Skeletal muscle tissue (tissue), 4 donors: Measurements from ENCODE around the gene VDAC1. TPM values are rescaled to one million over a fixed set of nuclear protein-coding genes. Genes with fewer than 3 reads are reported as not detected.

Source experiments
- H3K27ac ChIP-seq: one replicate; pipeline ENCODE4 v1.7.0; 2013; ENCODE audit warnings: mild to moderate bottlenecking, low read depth, low read length, inconsistent platforms
- H3K27me3 ChIP-seq, 3 donors: one replicate each; pipeline ENCODE4 v1.7.0; 2013; ENCODE audit warnings: low read length in 3 of 3; ENCODE audit not compliant: control insufficient read depth in 3 of 3, insufficient read depth in 3 of 3
- H3K36me3 ChIP-seq, 3 donors: one replicate each; pipeline ENCODE4 v1.7.0; 2013; ENCODE audit warnings: low read length in 3 of 3; ENCODE audit not compliant: control insufficient read depth in 3 of 3, insufficient read depth in 3 of 3
- H3K4me1 ChIP-seq, 3 donors: one replicate each; pipeline ENCODE4 v1.7.0; 2013; ENCODE audit warnings: low read length in 3 of 3, mild to moderate bottlenecking in 3 of 3; ENCODE audit not compliant: control insufficient read depth in 3 of 3, insufficient read depth in 3 of 3
- H3K4me3 ChIP-seq, 3 donors: one replicate each; pipeline ENCODE4 v1.7.0; 2013; ENCODE audit warnings: low read length in 3 of 3
- H3K9ac ChIP-seq, 3 donors: one replicate each; pipeline ENCODE4 v1.7.0; 2013; ENCODE audit warnings: low read length in 3 of 3, mild to moderate bottlenecking in 3 of 3, moderate library complexity in 2 of 3, low read depth in 1 of 3
- H3K9me3 ChIP-seq, 3 donors: one replicate each; pipeline ENCODE4 v1.7.0; 2013; ENCODE audit warnings: low read length in 3 of 3; ENCODE audit not compliant: control insufficient read depth in 3 of 3
- total RNA-seq: library from RNA; depleted of rRNA; stranded (reverse); fragments of >200 nt; gene quantifications from one replicate; pipeline ENCODE4 v1.2.3, GENCODE V29; 2014
- donor health status: Osteomylitis.

VDAC1 gene
- total RNA-seq, 1 donor from 2014 or later: 257 TPM

GRCh38 chr5:134024811-134025210, 20.0 kb upstream of the VDAC1 start:
- Histone ChIP-seq H3K36me3 (no peaks in the 10 kb centered on the region), H3K4me1 (peaks cover 0 to 2% (median 0%) of the 10 kb centered on the region in 3 donors), H3K27me3 (no peaks in the 10 kb centered on the region)

GRCh38 chr5:134022333-134022732, 17.6 kb upstream of the VDAC1 start:
- no peak overlapping the region for H3K9ac ChIP-seq
- no peaks in the 10 kb centered on the region for H3K9me3 ChIP-seq
- H3K36me3 ChIP-seq: no peaks in the 10 kb centered on the region
- no peak overlapping the region for H3K4me3 ChIP-seq
- no peak overlapping the region for H3K27ac ChIP-seq
- H3K27me3 ChIP-seq: no peaks in the 10 kb centered on the region
- peaks cover 0 to 2% (median 0%) of the 10 kb centered on the region in 3 donors for H3K4me1 ChIP-seq

More at GRCh38 chr5:134024811-134025210, 20.0 kb upstream of the VDAC1 start:
- H3K27ac ChIP-seq: no peak overlapping the region
- no peaks in the 10 kb centered on the region for H3K9me3 ChIP-seq
- no peak overlapping the region for H3K4me3 ChIP-seq
- H3K9ac ChIP-seq: no peak overlapping the region

- no peak overlapping the region for H3K4me3 ChIP-seq
- peaks cover 0 to 2% (median 0%) of the 10 kb centered on the region in 3 donors for H3K4me1 ChIP-seq
- H3K27ac ChIP-seq: no peak overlapping the region
- H3K9me3 ChIP-seq: no peaks in the 10 kb centered on the region
- H3K9ac ChIP-seq: no peak overlapping the region
- H3K36me3 ChIP-seq: no peaks in the 10 kb centered on the region
- no peaks in the 10 kb centered on the region for H3K27me3 ChIP-seq
These were observed 15.4 kb upstream of the VDAC1 start for GRCh38 chr5:134020188-134020587.

GRCh38 chr5:134019636-134020035, 14.9 kb upstream of the VDAC1 start:
- Histone ChIP-seq H3K36me3 (no peaks in the 10 kb centered on the region), H3K4me3 (no peak overlapping the region), H3K9ac (no peak overlapping the region), H3K9me3 (no peaks in the 10 kb centered on the region), H3K27ac (no peak overlapping the region), H3K4me1 (peaks cover 0 to 2% (median 0%) of the 10 kb centered on the region in 3 donors), H3K27me3 (no peaks in the 10 kb centered on the region)

- Histone ChIP-seq H3K36me3 (no peaks in the 10 kb centered on the region), H3K4me3 (no peak overlapping the region), H3K4me1 (peaks cover 0 to 2% (median 0%) of the 10 kb centered on the region in 3 donors), H3K9me3 (no peaks in the 10 kb centered on the region), H3K9ac (no peak overlapping the region), H3K27ac (no peak overlapping the region), H3K27me3 (no peaks in the 10 kb centered on the region)
These were observed 14.2 kb upstream of the VDAC1 start for GRCh38 chr5:134018986-134019316.

GRCh38 chr5:134018154-134018985, 13.6 kb upstream of the VDAC1 start:
- Histone ChIP-seq H3K9ac (no peak overlapping the region), H3K9me3 (no peaks in the 10 kb centered on the region), H3K4me3 (no peak overlapping the region), H3K4me1 (peaks cover 0 to 2% (median 0%) of the 10 kb centered on the region in 3 donors), H3K27me3 (no peaks in the 10 kb centered on the region), H3K36me3 (no peaks in the 10 kb centered on the region), H3K27ac (no peak overlapping the region)

- Histone ChIP-seq H3K9me3 (no peaks in the 10 kb centered on the region), H3K4me1 (peaks cover 15 to 20% (median 15%) of the 10 kb centered on the region in 3 donors), H3K9ac (no peak overlapping the region), H3K4me3 (no peak overlapping the region), H3K27ac (no peak overlapping the region), H3K36me3 (no peaks in the 10 kb centered on the region), H3K27me3 (no peaks in the 10 kb centered on the region)
These were observed 3.5 kb upstream of the VDAC1 start for GRCh38 chr5:134008266-134008749.

- no peak overlapping the region for H3K4me3 ChIP-seq
These were observed 2.9 kb upstream of the VDAC1 start for GRCh38 chr5:134007581-134008265.

GRCh38 chr5:134006115-134006514, 1.3 kb upstream of the VDAC1 start:
- Histone ChIP-seq H3K9me3 (no peaks in the 10 kb centered on the region), H3K27ac (peak overlapping the region; percentile 98), H3K4me1 (peaks cover 36 to 42% (median 37%) of the 10 kb centered on the region in 3 donors), H3K27me3 (no peaks in the 10 kb centered on the region), H3K4me3 (peak overlapping the region; percentile 71 to 87 (median 85)), H3K9ac (peak overlapping the region; percentile 92 to 99 (median 92)), H3K36me3 (peaks cover 1 to 9% (median 4%) of the 10 kb centered on the region in 3 donors)

More at GRCh38 chr5:134007581-134008265, 2.9 kb upstream of the VDAC1 start:
- no peaks in the 10 kb centered on the region for H3K9me3 ChIP-seq
- peaks cover 0 to 2% (median 0%) of the 10 kb centered on the region in 3 donors for H3K36me3 ChIP-seq
- H3K9ac ChIP-seq: no peak overlapping the region
- no peaks in the 10 kb centered on the region for H3K27me3 ChIP-seq
- H3K27ac ChIP-seq: no peak overlapping the region
- peaks cover 21 to 26% (median 21%) of the 10 kb centered on the region in 3 donors for H3K4me1 ChIP-seq
